T-helper 1 cell treated with Interleukin-12 subunit alpha and Interleukin-12 subunit beta and Interleukin-4 antibody, amounts not matched to agents 30 μg/mL and 1 μg/mL, for 36 hours (primary cell): Measurements from ENCODE around the gene TTC28.
"Not testable (repeated sequence)": the region's sequence is repeated elsewhere in the genome, so short reads cannot be mapped to it uniquely, and the experiment has no call there.

Experiments used
- H3K27ac Mint-ChIP-seq: one replicate; pipeline ENCODE4 v1.8.0; 2021; ENCODE audit warnings: mild to moderate bottlenecking, mixed read lengths
- H3K27me3 Mint-ChIP-seq: one replicate; pipeline ENCODE4 v1.8.0; 2021; ENCODE audit warnings: low read depth, mixed read lengths
- H3K36me3 Mint-ChIP-seq: one replicate; pipeline ENCODE4 v1.8.0; 2021; ENCODE audit warnings: low read depth, mixed read lengths
- H3K4me1 Mint-ChIP-seq: one replicate; pipeline ENCODE4 v1.8.0; 2021; ENCODE audit warnings: low read depth, mixed read lengths
- H3K4me3 Mint-ChIP-seq: one replicate; pipeline ENCODE4 v1.8.0; 2021; ENCODE audit warnings: mild to moderate bottlenecking, moderate library complexity, mixed read lengths
- H3K9me3 Mint-ChIP-seq: one replicate; pipeline ENCODE4 v1.8.0; 2021; ENCODE audit warnings: mixed read lengths

Gene TTC28

GRCh38 chr22:28530565-28530964, 149.1 kb downstream of the TTC28 start:
- H3K4me1 Mint-ChIP-seq = not testable (repeated sequence)

GRCh38 chr22:28529144-28529543, 150.5 kb downstream of the TTC28 start:
- H3K9me3 Mint-ChIP-seq = peaks cover 14% of the 10 kb centered on the region

More at GRCh38 chr22:28530565-28530964, 149.1 kb downstream of the TTC28 start:
- Mint-ChIP-seq H3K27me3 (peaks cover 10% of the 10 kb centered on the region), H3K9me3 (peaks cover 14% of the 10 kb centered on the region)
- H3K36me3 Mint-ChIP-seq, H3K4me3 Mint-ChIP-seq, H3K27ac Mint-ChIP-seq: not testable (repeated sequence)

GRCh38 chr22:28521451-28521850, 158.2 kb downstream of the TTC28 start:
- no peak overlapping the region for H3K4me3 Mint-ChIP-seq
- H3K27ac Mint-ChIP-seq = no peak overlapping the region
- H3K36me3 Mint-ChIP-seq = no peaks in the 10 kb centered on the region
- H3K4me1 Mint-ChIP-seq = no peaks in the 10 kb centered on the region
- H3K27me3 Mint-ChIP-seq = peaks cover 19% of the 10 kb centered on the region
- no peaks in the 10 kb centered on the region for H3K9me3 Mint-ChIP-seq

More at GRCh38 chr22:28529144-28529543, 150.5 kb downstream of the TTC28 start:
- H3K36me3 Mint-ChIP-seq, H3K4me3 Mint-ChIP-seq, H3K27ac Mint-ChIP-seq, H3K4me1 Mint-ChIP-seq: not testable (repeated sequence)
- H3K27me3 Mint-ChIP-seq = peaks cover 10% of the 10 kb centered on the region

GRCh38 chr22:28514321-28514821, 165.3 kb downstream of the TTC28 start:
- Mint-ChIP-seq H3K36me3 (no peaks in the 10 kb centered on the region), H3K27ac (no peak overlapping the region), H3K9me3 (peaks cover 10% of the 10 kb centered on the region), H3K27me3 (peaks cover 18% of the 10 kb centered on the region), H3K4me1 (no peaks in the 10 kb centered on the region), H3K4me3 (no peak overlapping the region)

GRCh38 chr22:28512387-28512786, 167.3 kb downstream of the TTC28 start:
- not testable (repeated sequence) for H3K4me1 Mint-ChIP-seq

GRCh38 chr22:28507896-28508295, 171.7 kb downstream of the TTC28 start:
- no peaks in the 10 kb centered on the region for H3K4me1 Mint-ChIP-seq
- H3K27me3 Mint-ChIP-seq = peaks cover 23% of the 10 kb centered on the region
- no peak overlapping the region for H3K4me3 Mint-ChIP-seq
- H3K9me3 Mint-ChIP-seq = peaks cover 14% of the 10 kb centered on the region
- no peak overlapping the region for H3K27ac Mint-ChIP-seq
- no peaks in the 10 kb centered on the region for H3K36me3 Mint-ChIP-seq

More at GRCh38 chr22:28512387-28512786, 167.3 kb downstream of the TTC28 start:
- peaks cover 18% of the 10 kb centered on the region for H3K27me3 Mint-ChIP-seq
- H3K9me3 Mint-ChIP-seq = peaks cover 14% of the 10 kb centered on the region
- H3K27ac Mint-ChIP-seq, H3K4me3 Mint-ChIP-seq, H3K36me3 Mint-ChIP-seq: not testable (repeated sequence)

GRCh38 chr22:28506150-28506535, 173.5 kb downstream of the TTC28 start:
- Mint-ChIP-seq H3K4me1 (no peaks in the 10 kb centered on the region), H3K27me3 (peaks cover 27% of the 10 kb centered on the region), H3K9me3 (peaks cover 14% of the 10 kb centered on the region), H3K27ac (no peak overlapping the region), H3K4me3 (no peak overlapping the region), H3K36me3 (no peaks in the 10 kb centered on the region)

- Mint-ChIP-seq H3K27me3 (peaks cover 28% of the 10 kb centered on the region), H3K4me1 (no peaks in the 10 kb centered on the region), H3K36me3 (no peaks in the 10 kb centered on the region), H3K4me3 (no peak overlapping the region), H3K27ac (no peak overlapping the region), H3K9me3 (peaks cover 10% of the 10 kb centered on the region)
Measured at GRCh38 chr22:28505416-28506149, 174.1 kb downstream of the TTC28 start.

GRCh38 chr22:28500006-28500405, 179.6 kb downstream of the TTC28 start:
- H3K27ac Mint-ChIP-seq = no peak overlapping the region
- no peak overlapping the region for H3K4me3 Mint-ChIP-seq
- no peaks in the 10 kb centered on the region for H3K4me1 Mint-ChIP-seq
- no peaks in the 10 kb centered on the region for H3K36me3 Mint-ChIP-seq
- H3K27me3 Mint-ChIP-seq = peaks cover 43% of the 10 kb centered on the region
- no peaks in the 10 kb centered on the region for H3K9me3 Mint-ChIP-seq

- no peak overlapping the region for H3K27ac Mint-ChIP-seq
- peaks cover 50% of the 10 kb centered on the region for H3K27me3 Mint-ChIP-seq
Measured at GRCh38 chr22:28498044-28498443, 181.6 kb downstream of the TTC28 start.

GRCh38 chr22:28497188-28497587, 182.5 kb downstream of the TTC28 start:
- Mint-ChIP-seq H3K4me1 (no peaks in the 10 kb centered on the region), H3K4me3 (no peak overlapping the region), H3K9me3 (no peaks in the 10 kb centered on the region), H3K36me3 (no peaks in the 10 kb centered on the region), H3K27ac (no peak overlapping the region), H3K27me3 (peaks cover 47% of the 10 kb centered on the region)

More at GRCh38 chr22:28498044-28498443, 181.6 kb downstream of the TTC28 start:
- no peak overlapping the region for H3K4me3 Mint-ChIP-seq
- no peaks in the 10 kb centered on the region for H3K9me3 Mint-ChIP-seq
- H3K36me3 Mint-ChIP-seq = no peaks in the 10 kb centered on the region
- H3K4me1 Mint-ChIP-seq = no peaks in the 10 kb centered on the region

- not testable (repeated sequence) for H3K27ac Mint-ChIP-seq
Measured at GRCh38 chr22:28491289-28491688, 188.4 kb downstream of the TTC28 start.

GRCh38 chr22:28488825-28489224, 190.8 kb downstream of the TTC28 start:
- Mint-ChIP-seq H3K4me1 (no peaks in the 10 kb centered on the region), H3K36me3 (no peaks in the 10 kb centered on the region), H3K4me3 (no peak overlapping the region), H3K27ac (no peak overlapping the region), H3K27me3 (peaks cover 15% of the 10 kb centered on the region), H3K9me3 (no peaks in the 10 kb centered on the region)

More at GRCh38 chr22:28491289-28491688, 188.4 kb downstream of the TTC28 start:
- not testable (repeated sequence) for H3K36me3 Mint-ChIP-seq, H3K4me1 Mint-ChIP-seq, H3K9me3 Mint-ChIP-seq, H3K4me3 Mint-ChIP-seq
- H3K27me3 Mint-ChIP-seq = peaks cover 22% of the 10 kb centered on the region

- Mint-ChIP-seq H3K27me3 (peaks cover 27% of the 10 kb centered on the region), H3K9me3 (no peaks in the 10 kb centered on the region), H3K27ac (no peak overlapping the region), H3K36me3 (no peaks in the 10 kb centered on the region), H3K4me1 (no peaks in the 10 kb centered on the region), H3K4me3 (no peak overlapping the region)
Measured at GRCh38 chr22:28484662-28485061, 195.0 kb downstream of the TTC28 start.

GRCh38 chr22:28481725-28482124, 197.9 kb downstream of the TTC28 start:
- Mint-ChIP-seq H3K27me3 (peaks cover 38% of the 10 kb centered on the region), H3K27ac (no peak overlapping the region), H3K36me3 (no peaks in the 10 kb centered on the region), H3K4me1 (no peaks in the 10 kb centered on the region), H3K4me3 (no peak overlapping the region), H3K9me3 (no peaks in the 10 kb centered on the region)
